ENCODE data around the gene CDH18.

GRCh38 chr5:19960451-19960850 lies 27.5 kb downstream of the CDH18 start:
- no peak for TF ChIP-seq POLR2A (IDR thresholded peaks at IDR 0.05)
- no peak for TF ChIP-seq CTCF (IDR thresholded peaks at IDR 0.05)

Data from body of pancreas (tissue), 4 donors.